Hindlimb muscle (tissue), 1 donor: ENCODE results near the gene DPH5. TPM values are rescaled to one million over a fixed set of nuclear protein-coding genes. Genes with fewer than 3 reads are reported as not detected.

Experiments
- DNase-seq: peaks from one replicate; pipeline ENCODE4 v3.0.0-alpha.2; 2013
- polyA plus RNA-seq: library from polyadenylated mRNA; unstranded; fragments of 120-200 nt; gene quantifications from one replicate; pipeline ENCODE4 v1.2.1, GENCODE V29; 2013; ENCODE audit not compliant: insufficient read length

The DPH5 gene
- polyA plus RNA-seq, 1 donor = 50.9 TPM

DNA sequence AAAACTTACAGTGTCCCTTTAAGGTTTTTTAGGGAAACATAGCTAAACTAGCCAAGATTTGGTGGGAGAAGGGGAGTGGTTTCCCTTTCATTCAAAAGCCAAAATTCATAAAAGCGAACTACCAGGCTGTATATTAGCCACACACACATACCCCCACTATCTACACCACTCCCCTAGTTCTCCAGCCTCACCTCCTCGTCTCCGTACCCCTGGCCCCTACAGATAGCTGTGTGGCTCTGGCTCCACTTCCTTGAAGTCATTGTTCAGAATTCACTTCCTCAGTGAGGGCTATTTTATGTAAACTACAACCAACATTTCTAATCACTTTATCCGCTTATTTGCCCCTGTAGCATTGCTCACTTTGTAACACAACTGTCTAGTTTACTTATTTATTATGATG lies 5.3 kb upstream of the DPH5 start:
- no peak for DNase-seq

DNA sequence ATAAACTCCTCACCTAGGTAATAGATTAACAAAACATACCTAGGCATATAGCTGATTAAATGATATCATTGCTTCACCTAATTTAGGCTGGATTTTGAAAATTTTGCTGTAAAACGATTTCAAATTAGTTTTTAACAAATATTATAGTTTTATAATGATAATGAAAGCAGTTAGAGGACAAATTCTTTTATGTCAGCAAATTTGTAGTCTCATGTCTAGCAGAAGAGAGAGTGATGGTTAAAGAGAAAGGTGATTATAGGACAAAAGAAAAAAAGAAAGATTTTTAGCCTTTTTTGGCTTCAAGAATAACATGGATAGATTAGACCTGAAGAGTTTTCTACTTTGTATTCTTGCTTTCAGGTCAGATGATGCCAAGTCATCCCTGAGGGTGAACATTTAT lies 3.6 kb upstream of the DPH5 start:
- no peak for DNase-seq

DNA sequence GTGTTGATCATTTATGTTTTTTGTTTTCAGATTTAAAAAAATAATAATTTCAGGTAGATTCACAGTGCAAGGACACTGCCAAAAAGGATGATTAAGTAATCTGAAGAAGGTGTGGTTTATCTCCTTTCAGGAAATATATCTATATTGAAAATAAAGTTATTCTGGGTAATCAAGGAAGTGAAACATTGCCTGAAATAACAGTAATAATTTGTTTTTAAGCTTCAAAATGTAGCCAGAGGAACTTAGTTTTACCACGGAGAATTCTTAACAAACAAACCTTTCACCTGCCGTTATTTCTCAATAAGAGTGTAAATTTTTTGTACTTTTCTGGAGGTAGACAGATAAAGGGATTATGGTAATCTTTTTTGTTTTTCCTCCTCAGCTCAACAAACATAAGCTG lies 2.9 kb upstream of the DPH5 start:
- DNase-seq = no peak

DNA sequence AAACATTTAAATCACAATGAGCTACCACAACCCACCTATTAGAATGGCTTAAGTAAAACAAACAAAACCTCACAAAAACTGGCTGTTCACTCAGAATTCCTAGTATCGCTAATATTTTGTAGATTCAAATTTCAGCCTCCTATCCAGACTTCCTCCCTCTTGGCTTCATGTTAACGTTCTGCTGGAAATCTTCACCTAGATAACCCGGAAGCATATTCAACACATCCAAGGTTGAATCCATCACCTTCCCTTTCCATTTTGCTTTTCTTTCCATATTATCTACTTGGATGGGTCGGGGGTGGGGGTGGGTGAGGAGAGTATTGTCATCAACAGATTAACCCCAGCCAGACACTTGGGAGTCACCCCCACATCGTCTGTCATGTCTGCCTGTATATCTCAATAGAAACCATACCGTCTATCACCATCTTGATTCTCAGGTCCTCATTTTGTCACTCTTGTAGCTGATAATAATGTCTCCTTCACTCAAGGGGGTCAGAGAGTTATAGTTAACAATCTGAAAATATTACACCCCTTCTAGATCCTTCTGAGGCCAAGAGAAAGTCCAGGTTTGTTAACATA lies 1.7 kb upstream of the DPH5 start:
- DNase-seq = no peak

DNA sequence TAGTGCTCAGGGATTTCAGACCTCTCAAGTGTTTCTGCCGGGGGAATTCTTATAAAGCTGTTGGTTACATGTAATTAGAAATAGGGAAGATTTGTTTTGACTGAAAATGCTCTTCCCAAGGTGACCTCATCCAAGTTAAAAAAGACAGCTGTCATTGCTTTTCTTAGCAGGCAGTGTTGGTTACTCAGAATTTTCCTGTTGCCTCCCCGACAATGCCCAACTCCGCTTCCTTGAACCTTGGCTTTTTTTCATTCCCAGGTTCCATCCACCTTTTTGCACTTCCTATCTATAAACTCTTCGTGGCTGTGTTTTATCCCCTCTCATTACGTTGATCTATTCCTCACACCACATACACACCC lies 825 bp upstream of the DPH5 start:
- no peak for DNase-seq

DNA sequence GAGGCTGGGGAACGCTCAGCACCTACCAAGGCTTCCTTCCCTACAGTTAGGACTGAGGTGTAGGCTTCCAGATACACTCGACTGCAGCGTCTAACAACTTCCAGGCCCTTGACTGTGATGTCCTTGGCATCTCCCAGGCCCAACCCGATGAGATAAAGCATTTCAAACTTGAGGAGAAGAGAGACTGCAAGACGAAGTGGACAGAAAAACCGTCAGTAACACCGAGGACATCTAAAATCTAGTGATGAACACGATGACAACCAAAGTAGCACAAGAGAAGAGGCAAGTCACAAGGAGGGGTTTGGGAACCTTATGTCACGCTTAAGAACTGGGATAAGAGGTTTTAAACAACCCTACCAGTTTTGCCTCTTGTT lies 314 bp downstream of the DPH5 start:
- no peak for DNase-seq

DNA sequence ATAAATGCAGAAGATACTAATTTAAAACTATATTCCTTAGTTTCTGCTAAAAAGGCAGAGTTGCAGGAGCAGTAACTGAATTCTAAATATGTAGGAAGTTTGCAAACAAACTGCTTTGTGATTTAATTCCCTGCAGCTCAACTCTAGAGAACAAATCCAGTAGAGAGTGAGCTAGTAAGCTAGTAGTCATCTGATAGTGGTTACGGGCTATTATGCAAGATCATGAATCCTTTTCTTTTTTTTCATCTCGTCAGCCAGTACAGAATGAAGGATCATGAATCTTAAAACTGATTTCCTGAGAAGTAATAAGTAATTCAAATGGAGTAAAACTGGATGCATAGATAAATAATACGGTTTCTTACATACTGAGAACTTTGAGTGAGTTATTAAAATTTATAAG lies 3.3 kb downstream of the DPH5 start:
- DNase-seq = no peak

DNA sequence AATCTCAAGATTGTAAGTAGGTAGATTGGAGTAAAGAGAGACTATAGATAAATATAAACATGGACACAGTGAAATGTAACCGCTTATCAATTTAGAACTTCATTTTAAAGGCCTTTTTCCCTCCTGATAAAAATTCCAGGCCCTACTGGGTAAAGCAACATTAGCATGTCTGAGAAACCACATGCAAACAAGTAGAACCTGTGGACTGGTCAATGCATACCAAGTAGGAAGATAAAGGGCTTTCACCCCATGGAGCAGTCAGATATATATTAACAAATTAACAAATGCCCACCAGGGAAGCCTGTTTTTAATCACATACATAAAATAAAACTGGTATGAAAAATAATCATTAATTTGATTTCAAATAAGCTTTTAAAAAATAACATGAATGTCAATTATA lies 8.1 kb downstream of the DPH5 start:
- no peak for DNase-seq

DNA sequence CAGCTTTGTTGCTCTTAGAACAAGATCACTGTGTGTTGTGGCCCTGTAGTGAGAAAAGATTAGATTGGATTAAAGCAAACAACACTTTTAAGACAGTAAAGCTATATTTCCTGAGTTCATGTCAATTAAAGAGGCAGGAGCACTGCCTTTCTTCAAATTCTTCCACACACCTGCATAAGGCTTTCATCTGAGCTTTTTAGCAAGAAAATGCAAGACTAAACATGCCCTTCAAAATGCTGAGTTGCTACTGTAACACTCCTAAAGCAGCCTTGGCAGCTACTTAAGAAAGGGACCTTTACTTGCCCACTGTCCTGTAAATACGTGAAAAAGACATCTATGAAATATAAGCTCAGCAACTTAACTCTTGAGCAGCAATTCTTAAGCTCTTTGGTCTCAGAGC lies 11.8 kb downstream of the DPH5 start:
- DNase-seq = no peak

DNA sequence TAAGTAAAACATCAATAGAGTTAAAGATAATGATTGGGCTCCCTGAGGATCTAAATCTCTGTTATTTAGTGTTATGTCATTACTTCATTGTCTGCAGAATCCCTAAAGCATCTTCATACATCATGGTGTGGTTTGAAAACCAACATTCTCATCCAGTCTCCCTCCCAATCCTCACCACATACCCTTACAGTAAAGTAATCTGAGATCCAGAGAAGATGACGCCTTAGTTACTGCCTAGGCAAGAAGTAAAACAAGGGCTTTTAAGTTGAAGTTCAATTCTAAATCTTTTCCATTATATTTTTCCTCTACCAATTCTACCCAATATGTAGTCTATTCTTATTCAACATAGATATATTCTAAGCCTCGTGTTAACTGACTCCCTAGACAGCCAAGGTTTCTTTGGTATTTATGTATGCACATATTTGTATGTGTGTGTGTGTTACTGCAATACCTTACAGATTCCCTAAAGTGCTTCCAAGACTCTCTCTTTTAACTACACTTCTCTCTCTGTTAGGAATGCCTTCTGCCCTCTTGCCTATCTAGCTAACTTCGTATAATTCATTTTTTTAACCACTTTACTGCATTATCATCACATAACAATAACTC lies 17.3 kb downstream of the DPH5 start:
- no peak for DNase-seq

DNA sequence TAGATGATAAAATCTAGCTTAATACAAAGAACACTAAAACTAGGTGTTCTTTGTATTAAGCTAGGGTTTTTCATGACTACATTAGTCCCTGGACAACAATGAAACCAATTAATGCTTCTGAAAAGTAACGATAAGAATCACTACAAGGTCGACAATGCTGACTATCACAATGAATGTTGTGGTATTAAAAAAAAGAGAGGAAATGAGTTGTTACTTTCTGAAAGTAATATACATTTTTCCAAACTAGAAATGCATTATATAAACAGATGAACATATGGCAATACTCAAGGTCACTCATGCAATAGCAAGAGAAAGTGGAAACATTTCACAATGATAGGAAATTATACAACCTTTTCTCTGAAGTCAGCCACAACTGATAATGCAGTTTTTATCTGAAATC lies 19.0 kb downstream of the DPH5 start:
- no peak for DNase-seq

DNA sequence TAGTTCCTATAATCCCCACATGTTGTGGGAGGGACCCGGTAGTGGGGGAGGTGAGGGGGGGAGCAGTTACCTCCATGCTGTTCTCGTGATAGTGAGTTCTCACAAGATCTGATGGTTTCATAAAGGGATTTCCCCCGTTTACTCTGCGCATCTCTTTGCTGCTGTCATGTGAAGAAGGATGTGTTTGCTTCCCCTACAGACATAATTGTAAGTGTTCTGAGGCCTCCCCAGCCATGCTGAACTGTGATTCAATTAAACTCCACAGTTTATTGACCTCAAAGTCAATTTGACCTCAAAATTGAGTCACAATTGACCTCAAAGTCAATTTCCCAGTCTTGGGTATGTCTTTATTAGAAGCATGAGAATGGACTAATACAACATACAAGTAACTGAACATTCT lies 19.7 kb downstream of the DPH5 start:
- DNase-seq = no peak

DNA sequence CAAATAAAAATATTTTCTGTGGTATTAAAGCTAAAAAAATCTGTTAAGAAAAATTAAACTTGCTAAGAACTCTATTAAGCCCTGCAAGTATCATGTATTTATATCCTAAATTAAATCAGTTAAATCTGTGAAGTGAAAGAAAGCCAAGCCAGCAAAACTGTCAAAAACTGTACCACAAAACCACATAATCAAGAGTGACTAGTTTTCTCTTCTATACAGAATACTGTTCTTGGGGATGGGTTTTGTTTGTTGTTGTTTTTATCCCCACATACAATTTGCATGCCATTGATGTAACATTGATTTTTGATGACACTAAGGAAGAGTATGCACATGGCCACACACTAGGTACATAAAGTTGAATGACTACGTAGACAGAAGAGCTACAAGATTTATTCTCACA lies 20.4 kb downstream of the DPH5 start:
- DNase-seq = no peak

DNA sequence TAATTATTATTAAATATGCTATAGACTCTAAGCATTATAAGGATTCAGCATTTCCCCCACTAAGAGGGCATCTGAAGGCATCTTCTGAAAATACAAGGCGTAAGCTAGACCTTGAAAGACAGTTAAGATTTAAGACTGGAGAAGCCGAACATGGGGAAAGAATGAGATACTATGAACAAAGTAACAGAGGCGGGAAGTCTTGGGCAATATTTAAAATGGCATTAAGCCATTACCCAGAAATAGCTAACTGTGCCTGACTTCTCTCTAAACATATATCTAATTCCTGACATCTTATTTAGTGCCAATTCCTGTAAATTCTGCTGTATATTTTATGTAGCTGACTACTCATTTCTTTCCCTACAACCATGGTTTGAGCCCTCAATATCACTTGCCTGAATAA lies 20.9 kb downstream of the DPH5 start:
- DNase-seq = no peak

DNA sequence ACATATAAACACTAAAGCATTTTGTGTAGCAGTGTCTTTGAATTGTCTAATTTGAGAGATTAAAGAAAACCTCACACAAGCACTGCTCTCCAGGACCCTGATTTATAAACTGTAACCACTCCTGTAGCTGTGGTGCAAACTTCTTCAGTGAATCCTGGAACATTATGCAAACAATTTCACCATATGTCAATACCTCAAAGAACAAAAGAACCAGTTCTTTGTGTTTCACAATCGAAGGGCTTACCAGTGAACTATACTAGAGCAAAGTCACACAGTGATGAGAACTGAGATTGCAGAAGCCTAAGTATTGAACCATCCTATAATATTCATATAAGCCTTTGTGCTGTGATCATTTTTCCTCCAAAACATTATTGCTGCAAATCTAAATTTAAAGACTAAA lies 21.5 kb downstream of the DPH5 start:
- DNase-seq = no peak

DNA sequence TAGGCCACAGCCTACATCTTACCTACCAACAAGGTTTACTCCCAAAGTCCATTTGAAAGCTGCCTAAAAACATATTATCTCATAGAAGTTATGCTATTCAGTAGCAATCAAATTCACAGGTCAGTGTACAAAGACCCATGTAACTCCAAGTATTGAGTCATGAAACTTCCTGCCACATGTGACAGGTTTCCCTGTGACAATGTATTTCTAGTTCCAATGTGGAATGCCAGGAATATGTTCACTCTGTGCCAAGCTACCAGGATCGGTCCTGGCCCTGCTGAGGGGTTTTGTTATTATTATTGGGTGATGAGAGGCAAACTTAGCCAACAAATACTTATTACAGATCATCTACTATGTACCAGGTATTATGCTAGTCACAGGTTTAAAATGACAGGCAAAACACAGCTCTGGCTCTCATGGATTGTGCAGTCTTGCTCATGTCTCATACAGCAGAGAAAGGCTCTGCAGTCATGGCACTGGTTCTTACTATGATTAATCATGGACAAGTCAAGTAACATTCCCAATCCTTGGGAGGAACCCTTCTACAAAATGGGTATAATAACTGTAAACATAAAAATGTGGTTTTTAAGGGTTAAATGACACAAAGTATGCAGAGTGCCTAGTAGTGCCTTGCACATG lies 22.5 kb downstream of the DPH5 start:
- no peak for DNase-seq

DNA sequence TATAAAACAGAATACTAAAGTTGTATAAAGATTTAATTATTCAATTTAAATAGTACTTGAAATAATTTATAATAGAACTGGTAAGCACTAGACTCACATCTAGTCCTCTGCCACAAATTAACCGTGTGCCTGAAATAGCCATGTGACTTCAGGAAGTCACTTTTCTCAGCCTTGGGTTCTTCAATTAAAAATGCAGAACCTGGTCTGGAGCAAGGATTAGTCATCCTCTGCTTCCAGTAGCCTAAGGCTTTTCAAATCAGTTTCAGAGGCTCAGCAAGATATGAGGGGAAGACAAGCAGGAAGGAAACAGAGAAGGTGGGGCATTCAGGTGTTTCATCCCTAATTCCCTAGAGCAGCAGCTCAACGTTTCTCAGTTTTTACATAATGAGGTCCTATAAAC lies 23.0 kb downstream of the DPH5 start:
- DNase-seq = no peak

DNA sequence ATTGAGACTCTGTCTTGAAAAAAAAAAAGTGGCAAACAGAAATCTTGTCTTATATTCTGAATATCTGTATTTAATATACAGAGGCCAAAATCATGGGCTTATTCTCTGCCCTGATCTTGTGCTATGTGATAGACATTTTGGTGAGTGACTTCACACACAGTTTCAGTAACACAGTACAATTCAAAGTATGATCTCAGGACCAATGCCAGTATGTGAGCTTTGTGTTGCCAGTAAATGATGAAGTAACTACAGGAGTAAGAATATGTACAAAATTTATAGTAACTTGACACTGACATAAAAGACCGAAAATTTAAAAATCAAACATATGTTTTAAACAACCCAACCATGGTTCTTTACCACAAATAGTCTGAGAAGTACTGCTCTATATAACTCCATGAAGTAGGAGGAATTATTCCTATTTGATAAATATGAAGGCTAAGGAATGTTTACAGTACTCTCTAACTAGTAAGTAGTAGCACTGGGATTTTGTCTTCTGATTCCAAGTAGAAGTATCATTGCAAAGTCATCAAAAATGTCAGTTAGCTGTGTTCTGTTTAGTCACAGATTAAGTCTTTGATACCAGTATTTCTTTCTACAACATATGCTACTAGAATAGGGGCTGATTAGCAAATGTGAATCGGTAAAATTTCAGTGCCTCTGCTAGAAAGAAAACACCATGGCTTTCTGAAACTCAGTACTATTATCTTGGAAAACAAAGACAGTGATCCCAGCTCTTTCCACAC lies 25.3 kb downstream of the DPH5 start:
- DNase-seq = no peak

DNA sequence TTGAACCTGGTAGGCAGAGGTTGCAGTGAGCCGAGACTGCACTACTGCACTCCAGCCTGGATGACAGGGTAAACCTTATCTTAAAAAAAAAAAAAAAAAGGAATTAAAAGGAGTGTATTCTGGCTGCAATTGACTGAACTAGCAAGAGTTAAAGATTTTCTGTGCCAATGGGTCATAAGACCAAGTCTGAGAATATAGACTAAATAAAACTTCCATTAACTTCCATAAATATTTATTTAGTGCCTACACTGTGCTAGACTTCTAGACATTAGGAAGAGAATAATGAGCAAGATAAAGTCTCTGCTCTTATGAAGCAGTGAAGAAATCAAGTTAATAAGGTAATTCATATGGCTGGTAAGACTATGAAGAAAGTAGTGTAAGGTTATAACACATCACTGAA lies 27.2 kb downstream of the DPH5 start:
- no peak for DNase-seq

DNA sequence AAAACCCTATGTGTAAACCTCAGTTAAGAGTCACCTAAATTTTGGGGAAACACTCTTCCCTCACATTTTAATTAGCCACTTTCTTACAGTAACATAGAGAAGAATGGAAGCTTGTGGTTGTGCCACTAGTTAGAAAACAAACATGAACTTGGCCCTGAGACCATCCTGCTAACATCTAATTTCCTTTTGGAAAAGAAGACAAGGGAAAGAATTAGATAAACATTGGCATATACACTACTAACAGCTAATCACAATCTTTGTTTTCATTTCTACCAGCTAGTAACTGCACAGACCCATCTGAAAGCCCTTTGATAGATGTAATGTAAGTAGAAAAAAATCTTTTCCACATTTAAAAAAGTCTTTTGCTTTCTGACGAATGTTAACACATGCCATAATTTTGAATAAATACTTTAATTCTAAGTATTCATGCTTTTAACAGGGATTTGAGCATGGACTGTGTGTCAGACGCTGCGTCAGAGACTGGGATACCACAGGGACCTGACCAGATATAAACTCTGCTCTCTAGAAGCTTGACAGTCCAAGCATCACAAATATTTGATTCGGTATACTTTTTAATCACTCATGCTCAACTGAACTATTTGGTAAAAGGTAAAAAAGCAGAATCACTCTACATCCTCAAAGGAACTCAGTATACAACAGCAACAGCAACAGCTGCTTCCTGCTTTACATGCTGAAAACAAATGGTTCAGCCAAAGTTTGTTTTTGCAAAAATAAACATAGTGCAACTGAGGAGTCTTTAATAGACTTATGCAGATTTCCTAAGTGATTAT lies 30.2 kb downstream of the DPH5 start:
- no peak for DNase-seq

DNA sequence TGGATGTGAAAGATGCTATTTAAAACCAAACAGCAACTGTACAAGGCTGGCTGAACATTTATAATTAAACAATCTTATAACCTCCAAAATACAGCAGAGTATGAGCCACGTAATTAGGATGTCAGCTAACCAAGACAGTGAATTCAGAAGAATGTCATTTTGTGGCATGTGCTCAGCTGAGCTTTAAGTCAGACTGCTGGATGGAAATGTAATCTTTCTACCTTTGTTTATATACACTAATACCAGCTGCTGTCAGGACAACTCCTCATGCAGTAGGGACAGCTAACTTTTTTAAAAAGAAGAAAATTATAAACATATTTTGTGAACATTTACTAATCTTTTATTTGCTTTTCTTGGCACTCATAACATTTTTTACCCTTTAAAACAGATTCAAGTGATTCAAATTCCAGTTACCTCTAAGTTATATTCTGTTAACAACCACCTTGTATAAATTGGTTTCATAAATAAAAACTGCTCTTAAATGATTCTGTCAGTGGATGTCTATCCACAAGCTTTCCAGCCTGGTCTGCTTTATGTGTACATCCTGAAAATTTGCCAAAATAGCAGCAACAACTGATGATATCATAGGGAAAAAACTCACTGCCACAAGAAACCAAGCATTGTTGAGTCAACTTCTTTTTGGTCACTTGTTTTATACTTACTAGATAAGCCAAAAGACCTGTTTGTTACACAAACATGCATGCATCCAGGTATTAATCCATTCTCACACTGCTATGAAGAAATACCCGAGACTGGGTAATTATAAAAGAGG lies 36.1 kb downstream of the DPH5 start:
- peak; percentile 9 for DNase-seq

DNA sequence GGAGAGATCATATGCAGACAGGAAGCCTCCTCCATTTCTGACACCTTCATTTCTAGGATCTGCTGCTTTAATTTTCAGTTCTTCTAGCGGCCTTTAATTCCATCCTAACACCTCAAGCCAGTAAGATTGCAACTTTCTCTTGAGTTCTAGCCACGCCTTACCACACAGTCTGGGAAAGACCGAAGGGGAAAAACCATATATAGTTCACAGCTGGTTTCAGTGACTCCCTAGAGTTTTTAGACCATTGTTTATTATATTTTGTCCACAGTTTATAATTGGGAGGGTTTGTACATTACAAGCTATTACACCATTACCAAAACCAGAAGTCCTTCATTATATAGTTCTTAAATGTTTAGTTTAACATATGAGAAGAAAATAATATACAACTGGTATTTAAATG lies 37.5 kb downstream of the DPH5 start:
- DNase-seq = no peak

DNA sequence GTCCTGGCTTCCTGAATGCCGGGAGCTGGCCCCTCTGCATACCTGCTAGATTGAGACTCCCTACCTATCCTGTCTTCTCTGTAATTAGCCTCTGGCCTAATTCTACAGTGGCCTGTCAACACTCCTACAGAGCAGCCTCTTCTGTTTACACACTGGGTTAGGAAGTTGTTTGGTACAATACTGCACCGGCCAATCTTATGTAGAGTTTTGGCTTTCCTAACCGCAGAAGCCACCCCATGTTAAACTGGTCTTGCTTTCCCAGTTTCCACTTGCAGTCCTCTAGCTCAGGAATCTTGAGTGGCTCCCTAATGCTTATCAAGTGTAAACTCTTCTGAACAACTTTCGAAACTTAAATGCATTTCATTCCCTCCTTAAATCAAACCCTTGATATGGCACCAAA lies 42.8 kb downstream of the DPH5 start:
- DNase-seq = no peak
